ENCODE results near the gene BAHD1.

The BAHD1 gene

GRCh38 chr15:40456738-40457137 lies 16.0 kb downstream of the BAHD1 start:
- no peak overlapping the region for H3K27ac ChIP-seq (ENCODE audit: low read depth in 2 of 2, low read length in 2 of 2)
- H3K4me3 ChIP-seq (ENCODE audit: low read length in 2 of 2), result no peak overlapping the region
- H3K36me3 ChIP-seq (ENCODE audit: control insufficient read depth in 2 of 2, insufficient read depth in 2 of 2, low read length in 2 of 2), result peaks cover 11 to 16% of the 10 kb centered on the region in 2 donors
- H3K9ac ChIP-seq (ENCODE audit: low read depth in 1 of 2, low read length in 2 of 2), result no peak overlapping the region
- H3K4me1 ChIP-seq (ENCODE audit: control insufficient read depth in 2 of 2, insufficient read depth in 2 of 2, low read length in 2 of 2), result peaks cover 20 to 30% of the 10 kb centered on the region in 2 donors
- no peaks in the 10 kb centered on the region for H3K9me3 ChIP-seq (ENCODE audit: control insufficient read depth in 2 of 2, low read length in 2 of 2)
- no peaks in the 10 kb centered on the region for H3K27me3 ChIP-seq (ENCODE audit: control insufficient read depth in 2 of 2, insufficient read depth in 2 of 2, low read length in 2 of 2)

GRCh38 chr15:40458495-40459371 lies 18.0 kb downstream of the BAHD1 start:
- H3K27me3 ChIP-seq (ENCODE audit: control insufficient read depth in 2 of 2, insufficient read depth in 2 of 2, low read length in 2 of 2), result no peaks in the 10 kb centered on the region
- peaks cover 20 to 25% of the 10 kb centered on the region in 2 donors for H3K36me3 ChIP-seq (ENCODE audit: control insufficient read depth in 2 of 2, insufficient read depth in 2 of 2, low read length in 2 of 2)
- no peak overlapping the region for H3K9ac ChIP-seq (ENCODE audit: low read depth in 1 of 2, low read length in 2 of 2)
- H3K9me3 ChIP-seq (ENCODE audit: control insufficient read depth in 2 of 2, low read length in 2 of 2), result no peaks in the 10 kb centered on the region
- peaks cover 8 to 16% of the 10 kb centered on the region in 2 donors for H3K4me1 ChIP-seq (ENCODE audit: control insufficient read depth in 2 of 2, insufficient read depth in 2 of 2, low read length in 2 of 2)
- no peak overlapping the region for H3K4me3 ChIP-seq (ENCODE audit: low read length in 2 of 2)
- H3K27ac ChIP-seq (ENCODE audit: low read depth in 2 of 2, low read length in 2 of 2), result no peak overlapping the region

GRCh38 chr15:40459391-40460015 lies 18.8 kb downstream of the BAHD1 start:
- no peaks in the 10 kb centered on the region for H3K27me3 ChIP-seq (ENCODE audit: control insufficient read depth in 2 of 2, insufficient read depth in 2 of 2, low read length in 2 of 2)
- H3K4me3 ChIP-seq (ENCODE audit: low read length in 2 of 2), result no peak overlapping the region
- no peak overlapping the region for H3K27ac ChIP-seq (ENCODE audit: low read depth in 2 of 2, low read length in 2 of 2)
- H3K9me3 ChIP-seq (ENCODE audit: control insufficient read depth in 2 of 2, low read length in 2 of 2), result no peaks in the 10 kb centered on the region
- peaks cover 28 to 32% of the 10 kb centered on the region in 2 donors for H3K36me3 ChIP-seq (ENCODE audit: control insufficient read depth in 2 of 2, insufficient read depth in 2 of 2, low read length in 2 of 2)
- H3K9ac ChIP-seq (ENCODE audit: low read depth in 1 of 2, low read length in 2 of 2), result no peak overlapping the region
- H3K4me1 ChIP-seq (ENCODE audit: control insufficient read depth in 2 of 2, insufficient read depth in 2 of 2, low read length in 2 of 2), result peaks cover 6 to 10% of the 10 kb centered on the region in 2 donors

GRCh38 chr15:40460404-40460803 lies 19.7 kb downstream of the BAHD1 start:
- Histone ChIP-seq H3K4me1 (ENCODE audit: control insufficient read depth in 2 of 2, insufficient read depth in 2 of 2, low read length in 2 of 2) (peaks cover 6% of the 10 kb centered on the region in 2 donors), H3K9ac (ENCODE audit: low read depth in 1 of 2, low read length in 2 of 2) (no peak overlapping the region), H3K27ac (ENCODE audit: low read depth in 2 of 2, low read length in 2 of 2) (no peak overlapping the region), H3K9me3 (ENCODE audit: control insufficient read depth in 2 of 2, low read length in 2 of 2) (no peaks in the 10 kb centered on the region), H3K4me3 (ENCODE audit: low read length in 2 of 2) (no peak overlapping the region), H3K27me3 (ENCODE audit: control insufficient read depth in 2 of 2, insufficient read depth in 2 of 2, low read length in 2 of 2) (no peaks in the 10 kb centered on the region), H3K36me3 (ENCODE audit: control insufficient read depth in 2 of 2, insufficient read depth in 2 of 2, low read length in 2 of 2) (peaks cover 32 to 41% of the 10 kb centered on the region in 2 donors)

GRCh38 chr15:40461958-40462357 lies 21.2 kb downstream of the BAHD1 start:
- Histone ChIP-seq H3K4me1 (ENCODE audit: control insufficient read depth in 2 of 2, insufficient read depth in 2 of 2, low read length in 2 of 2) (peaks cover 0 to 2% of the 10 kb centered on the region in 2 donors), H3K9ac (ENCODE audit: low read depth in 1 of 2, low read length in 2 of 2) (no peak overlapping the region), H3K27me3 (ENCODE audit: control insufficient read depth in 2 of 2, insufficient read depth in 2 of 2, low read length in 2 of 2) (no peaks in the 10 kb centered on the region), H3K4me3 (ENCODE audit: low read length in 2 of 2) (no peak overlapping the region), H3K36me3 (ENCODE audit: control insufficient read depth in 2 of 2, insufficient read depth in 2 of 2, low read length in 2 of 2) (peaks cover 36 to 51% of the 10 kb centered on the region in 2 donors), H3K9me3 (ENCODE audit: control insufficient read depth in 2 of 2, low read length in 2 of 2) (no peaks in the 10 kb centered on the region), H3K27ac (ENCODE audit: low read depth in 2 of 2, low read length in 2 of 2) (no peak overlapping the region)

- H3K27ac ChIP-seq (ENCODE audit: low read depth in 2 of 2, low read length in 2 of 2), result no peak overlapping the region
- no peak overlapping the region for H3K4me3 ChIP-seq (ENCODE audit: low read length in 2 of 2)
- H3K9me3 ChIP-seq (ENCODE audit: control insufficient read depth in 2 of 2, low read length in 2 of 2), result no peaks in the 10 kb centered on the region
- no peaks in the 10 kb centered on the region for H3K27me3 ChIP-seq (ENCODE audit: control insufficient read depth in 2 of 2, insufficient read depth in 2 of 2, low read length in 2 of 2)
- H3K4me1 ChIP-seq (ENCODE audit: control insufficient read depth in 2 of 2, insufficient read depth in 2 of 2, low read length in 2 of 2), result peaks cover 0 to 2% of the 10 kb centered on the region in 2 donors
- H3K36me3 ChIP-seq (ENCODE audit: control insufficient read depth in 2 of 2, insufficient read depth in 2 of 2, low read length in 2 of 2), result peaks cover 40 to 52% of the 10 kb centered on the region in 2 donors
- H3K9ac ChIP-seq (ENCODE audit: low read depth in 1 of 2, low read length in 2 of 2), result no peak overlapping the region
Measured at GRCh38 chr15:40463279-40463678, 22.5 kb downstream of the BAHD1 start.

- no peaks in the 10 kb centered on the region for H3K9me3 ChIP-seq (ENCODE audit: control insufficient read depth in 2 of 2, low read length in 2 of 2)
- H3K27me3 ChIP-seq (ENCODE audit: control insufficient read depth in 2 of 2, insufficient read depth in 2 of 2, low read length in 2 of 2), result no peaks in the 10 kb centered on the region
- H3K4me1 ChIP-seq (ENCODE audit: control insufficient read depth in 2 of 2, insufficient read depth in 2 of 2, low read length in 2 of 2), result peaks cover 0 to 2% of the 10 kb centered on the region in 2 donors
- no peak overlapping the region for H3K9ac ChIP-seq (ENCODE audit: low read depth in 1 of 2, low read length in 2 of 2)
- no peak overlapping the region for H3K4me3 ChIP-seq (ENCODE audit: low read length in 2 of 2)
- peaks cover 40 to 49% of the 10 kb centered on the region in 2 donors for H3K36me3 ChIP-seq (ENCODE audit: control insufficient read depth in 2 of 2, insufficient read depth in 2 of 2, low read length in 2 of 2)
- H3K27ac ChIP-seq (ENCODE audit: low read depth in 2 of 2, low read length in 2 of 2), result no peak overlapping the region
Measured at GRCh38 chr15:40463886-40464545, 23.3 kb downstream of the BAHD1 start.

- Histone ChIP-seq H3K4me1 (ENCODE audit: control insufficient read depth in 2 of 2, insufficient read depth in 2 of 2, low read length in 2 of 2) (peaks cover 0 to 2% of the 10 kb centered on the region in 2 donors), H3K9ac (ENCODE audit: low read depth in 1 of 2, low read length in 2 of 2) (no peak overlapping the region), H3K27me3 (ENCODE audit: control insufficient read depth in 2 of 2, insufficient read depth in 2 of 2, low read length in 2 of 2) (no peaks in the 10 kb centered on the region), H3K9me3 (ENCODE audit: control insufficient read depth in 2 of 2, low read length in 2 of 2) (no peaks in the 10 kb centered on the region), H3K4me3 (ENCODE audit: low read length in 2 of 2) (no peak overlapping the region), H3K27ac (ENCODE audit: low read depth in 2 of 2, low read length in 2 of 2) (no peak overlapping the region), H3K36me3 (ENCODE audit: control insufficient read depth in 2 of 2, insufficient read depth in 2 of 2, low read length in 2 of 2) (peaks cover 35 to 44% of the 10 kb centered on the region in 2 donors)
Measured at GRCh38 chr15:40464595-40465185, 23.9 kb downstream of the BAHD1 start.

- no peaks in the 10 kb centered on the region for H3K9me3 ChIP-seq (ENCODE audit: control insufficient read depth in 2 of 2, low read length in 2 of 2)
- no peak overlapping the region for H3K4me3 ChIP-seq (ENCODE audit: low read length in 2 of 2)
- peaks cover 6 to 9% of the 10 kb centered on the region in 2 donors for H3K4me1 ChIP-seq (ENCODE audit: control insufficient read depth in 2 of 2, insufficient read depth in 2 of 2, low read length in 2 of 2)
- peaks cover 30 to 40% of the 10 kb centered on the region in 2 donors for H3K36me3 ChIP-seq (ENCODE audit: control insufficient read depth in 2 of 2, insufficient read depth in 2 of 2, low read length in 2 of 2)
- H3K9ac ChIP-seq (ENCODE audit: low read depth in 1 of 2, low read length in 2 of 2), result no peak overlapping the region
- no peak overlapping the region for H3K27ac ChIP-seq (ENCODE audit: low read depth in 2 of 2, low read length in 2 of 2)
- H3K27me3 ChIP-seq (ENCODE audit: control insufficient read depth in 2 of 2, insufficient read depth in 2 of 2, low read length in 2 of 2), result no peaks in the 10 kb centered on the region
Measured at GRCh38 chr15:40465939-40466338, 25.2 kb downstream of the BAHD1 start.

Measured in mucosa of rectum (tissue), 2 donors.